ENCODE data around the gene INS. TPM values are rescaled to one million over a fixed set of nuclear protein-coding genes. Genes with fewer than 3 reads are reported as not detected.

INS gene
- total and polyA plus RNA-seq, 2 of the 13 experiments (the other 11 are each of a cell fraction or from before 2014, with no cell fraction given): not detected

GRCh38 chr11:2132246-2132645 lies 28.8 kb downstream of the INS start:
- ATAC-seq (no peak), FAIRE-seq (no peak), DNase-seq (ENCODE audit: low spot score) (no peak)
- in situ Hi-C loops (cut with HindIII; ENCODE audit: extremely low pct_ligation_motif_present, low pct_unique_long_range_greater_than_20kb): no loop called here
- Histone ChIP-seq H2AFZ (ENCODE audit: low read length) (no peak overlapping the region), H3K36me3 (replicated peaks in 1 of 2; ENCODE audit: control insufficient read depth in 1 of 2, insufficient read depth in 2 of 2, low read length in 2 of 2) (peaks cover 24 to 47% of the 10 kb centered on the region in 2 experiments; a peak in 4 of 5 replicates), H4K20me1 (ENCODE audit: insufficient read depth, low read length) (peaks cover 66% of the 10 kb centered on the region), H3K79me2 (ENCODE audit: insufficient read depth, low read length) (peaks cover 11% of the 10 kb centered on the region), H3K4me3 (replicated peaks in 1 of 3; ENCODE audit: insufficient read depth in 1 of 3, low read depth in 2 of 3, low read length in 3 of 3) (no peak overlapping the region), H3K4me2 (ENCODE audit: low read depth, low read length) (no peak overlapping the region), H3K4me1 (ENCODE audit: insufficient read depth, low read length) (peaks cover 28% of the 10 kb centered on the region), H3K27ac (ENCODE audit: extremely low read length, insufficient read depth, low read length) (no peak overlapping the region), H3K27me3 (ENCODE audit: control insufficient read depth in 1 of 2, insufficient read depth in 2 of 2, low read length in 2 of 2) (no peaks in the 10 kb centered on the region), H3K9ac (ENCODE audit: insufficient read depth, low read depth, low read length) (no peak overlapping the region), H3K9me3 (ENCODE audit: low read length) (no peaks in the 10 kb centered on the region)
- CTCF ChIA-PET (ENCODE audit: low intra/inter-chr PET ratio, low total read pairs): no interaction called here
- POLR2A ChIA-PET: interaction anchor here (1.9 kb wide), 1 partner anchor 142 kb away, joined by 6 read pairs; no protein-coding TSS in a partner anchor
- 87% methylated on average over 6 of the region's 6 CpGs for WGBS (ENCODE audit: low lambda C conversion rate)
- no TSS peak for BruUV-seq (replicated peaks)
- intact Hi-C loops (cut with micrococcal nuclease; ENCODE audit: unreplicated experiment): no loop called here
- TF ChIP-seq PBX2 (CRISPR knock-in tag; IDR thresholded peaks at IDR 0.05) (no peak), ZSCAN5A (CRISPR knock-in tag; IDR thresholded peaks at IDR 0.05; ENCODE audit: borderline replicate concordance) (0 out of 2 replicates have a peak, but pooled peaks have one; percentile 48), PRPF4 (IDR thresholded peaks at IDR 0.05; ENCODE audit: low read depth, low read length, poor library complexity, severe bottlenecking) (no peak), ARID2 (CRISPR knock-in tag; IDR thresholded peaks at IDR 0.05; ENCODE audit: borderline replicate concordance) (0 out of 2 replicates have a peak, but pooled peaks have one; percentile 67), ZBTB33 (CRISPR knock-in tag; IDR thresholded peaks at IDR 0.05) (peak; percentile 65; the same call in 1 of the 2 replicates), AHDC1 (CRISPR knock-in tag; IDR thresholded peaks at IDR 0.05; ENCODE audit: borderline replicate concordance) (0 out of 2 replicates have a peak, but pooled peaks have one; percentile 1), NCOR1 (IDR thresholded peaks at IDR 0.05; ENCODE audit: borderline replicate concordance, low read length) (0 out of 2 replicates have a peak, but pooled peaks have one; percentile 39), GMEB2 (CRISPR knock-in tag; IDR thresholded peaks at IDR 0.05; ENCODE audit: low read depth) (no peak), ZNF431 (CRISPR knock-in tag; IDR thresholded peaks at IDR 0.05; ENCODE audit: borderline replicate concordance, low read depth) (0 out of 2 replicates have a peak, but pooled peaks have one; percentile 7), ZNF670 (CRISPR knock-in tag; IDR thresholded peaks at IDR 0.05; ENCODE audit: borderline replicate concordance) (0 out of 2 replicates have a peak, but pooled peaks have one; percentile 55), GATA4 (IDR thresholded peaks at IDR 0.05; ENCODE audit: borderline replicate concordance, low read depth) (0 out of 2 replicates have a peak, but pooled peaks have one; percentile 23)

Measured in HepG2 (cell line).